Fibroblast of villous mesenchyme (primary cell): ENCODE results near the gene PKNOX1. TPM values are rescaled to one million over a fixed set of nuclear protein-coding genes. Genes with fewer than 3 reads are reported as not detected.
"Not testable (repeated sequence)": the region's sequence is repeated elsewhere in the genome, so short reads cannot be mapped to it uniquely, and the experiment has no call there.

Experiments used
- DNase-seq: peaks from one replicate; pipeline ENCODE4 v3.0.0-alpha.2; 2010; ENCODE audit warnings: low read depth
- H3K4me3 ChIP-seq: 2 replicates; pipeline ENCODE4 v1.5.1; 2011; ENCODE audit warnings: low read depth, mild to moderate bottlenecking, low read length
- total RNA-seq: library from RNA; depleted of rRNA; stranded (reverse); fragments of >200 nt; gene quantifications from 2 replicates; pipeline ENCODE4 v1.2.3, GENCODE V29; 2012
- TF ChIP-seq, protein P1 (sequence below): IDR thresholded peaks from 2 replicates; pipeline ENCODE4 v1.5.1; 2012; ENCODE audit warnings: low read depth, mild to moderate bottlenecking, low read length; ENCODE audit not compliant: insufficient read depth

PKNOX1 gene
- total RNA-seq, 1 donor: 16.8 TPM

DNA sequence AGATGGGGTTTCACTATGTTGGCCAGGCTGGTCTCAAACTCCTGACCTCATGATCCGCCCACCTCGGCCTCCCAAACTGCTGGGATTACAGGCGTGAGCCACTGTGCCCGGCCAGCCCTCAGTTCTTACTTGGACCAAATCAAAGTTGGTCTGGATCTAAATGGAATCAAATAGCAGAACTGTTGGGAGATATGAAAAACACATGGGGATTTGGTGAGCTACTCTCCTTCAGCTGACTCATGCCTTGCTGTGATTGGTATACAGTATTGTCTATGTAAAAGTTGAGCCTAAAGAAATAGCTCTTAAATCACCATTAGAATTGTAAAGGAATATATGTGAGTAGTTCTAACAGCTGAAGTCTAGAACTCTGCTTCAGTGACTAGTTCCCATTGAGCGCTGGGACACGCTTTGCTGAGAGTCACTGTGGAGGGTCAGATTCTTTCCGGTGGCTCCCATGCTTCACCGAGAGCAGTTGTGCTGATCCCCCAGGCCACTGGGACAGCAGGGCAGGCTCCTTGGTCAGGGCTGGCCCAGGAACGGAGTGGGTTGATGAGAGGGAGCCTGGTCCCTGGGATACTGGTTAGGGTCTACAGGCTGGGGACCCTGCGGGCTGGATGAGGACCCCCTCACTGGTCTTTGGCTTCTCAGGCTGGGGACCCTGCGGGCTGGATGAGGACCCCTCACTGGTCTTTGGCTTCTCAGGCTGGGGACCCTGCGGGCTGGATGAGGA lies 14.0 kb downstream of the PKNOX1 start:
- no peak overlapping the region for H3K4me3 ChIP-seq
- TF ChIP-seq, protein P1, sequence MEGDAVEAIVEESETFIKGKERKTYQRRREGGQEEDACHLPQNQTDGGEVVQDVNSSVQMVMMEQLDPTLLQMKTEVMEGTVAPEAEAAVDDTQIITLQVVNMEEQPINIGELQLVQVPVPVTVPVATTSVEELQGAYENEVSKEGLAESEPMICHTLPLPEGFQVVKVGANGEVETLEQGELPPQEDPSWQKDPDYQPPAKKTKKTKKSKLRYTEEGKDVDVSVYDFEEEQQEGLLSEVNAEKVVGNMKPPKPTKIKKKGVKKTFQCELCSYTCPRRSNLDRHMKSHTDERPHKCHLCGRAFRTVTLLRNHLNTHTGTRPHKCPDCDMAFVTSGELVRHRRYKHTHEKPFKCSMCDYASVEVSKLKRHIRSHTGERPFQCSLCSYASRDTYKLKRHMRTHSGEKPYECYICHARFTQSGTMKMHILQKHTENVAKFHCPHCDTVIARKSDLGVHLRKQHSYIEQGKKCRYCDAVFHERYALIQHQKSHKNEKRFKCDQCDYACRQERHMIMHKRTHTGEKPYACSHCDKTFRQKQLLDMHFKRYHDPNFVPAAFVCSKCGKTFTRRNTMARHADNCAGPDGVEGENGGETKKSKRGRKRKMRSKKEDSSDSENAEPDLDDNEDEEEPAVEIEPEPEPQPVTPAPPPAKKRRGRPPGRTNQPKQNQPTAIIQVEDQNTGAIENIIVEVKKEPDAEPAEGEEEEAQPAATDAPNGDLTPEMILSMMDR: no peak
- peak; percentile 63 for DNase-seq

DNA sequence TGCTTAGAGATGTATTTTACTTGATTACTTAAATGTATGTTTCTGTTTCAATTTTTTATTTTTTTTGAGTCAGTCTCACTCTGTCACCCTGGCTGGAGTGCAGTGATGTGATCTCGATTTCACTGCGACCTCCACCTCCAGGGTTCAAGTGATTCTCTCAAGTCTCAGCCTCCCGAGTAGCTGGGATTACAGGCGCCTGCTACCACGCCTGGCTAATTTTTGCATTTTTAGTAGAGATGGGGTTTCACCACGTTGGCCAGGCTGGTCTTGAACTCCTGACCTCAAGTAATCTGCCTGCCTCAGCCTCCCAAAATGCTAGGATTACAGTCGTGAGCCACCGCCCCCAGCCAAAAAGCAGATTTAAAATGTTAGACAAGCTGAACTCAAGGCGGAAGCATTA lies 15.0 kb downstream of the PKNOX1 start:
- not testable (repeated sequence) for H3K4me3 ChIP-seq, DNase-seq

DNA sequence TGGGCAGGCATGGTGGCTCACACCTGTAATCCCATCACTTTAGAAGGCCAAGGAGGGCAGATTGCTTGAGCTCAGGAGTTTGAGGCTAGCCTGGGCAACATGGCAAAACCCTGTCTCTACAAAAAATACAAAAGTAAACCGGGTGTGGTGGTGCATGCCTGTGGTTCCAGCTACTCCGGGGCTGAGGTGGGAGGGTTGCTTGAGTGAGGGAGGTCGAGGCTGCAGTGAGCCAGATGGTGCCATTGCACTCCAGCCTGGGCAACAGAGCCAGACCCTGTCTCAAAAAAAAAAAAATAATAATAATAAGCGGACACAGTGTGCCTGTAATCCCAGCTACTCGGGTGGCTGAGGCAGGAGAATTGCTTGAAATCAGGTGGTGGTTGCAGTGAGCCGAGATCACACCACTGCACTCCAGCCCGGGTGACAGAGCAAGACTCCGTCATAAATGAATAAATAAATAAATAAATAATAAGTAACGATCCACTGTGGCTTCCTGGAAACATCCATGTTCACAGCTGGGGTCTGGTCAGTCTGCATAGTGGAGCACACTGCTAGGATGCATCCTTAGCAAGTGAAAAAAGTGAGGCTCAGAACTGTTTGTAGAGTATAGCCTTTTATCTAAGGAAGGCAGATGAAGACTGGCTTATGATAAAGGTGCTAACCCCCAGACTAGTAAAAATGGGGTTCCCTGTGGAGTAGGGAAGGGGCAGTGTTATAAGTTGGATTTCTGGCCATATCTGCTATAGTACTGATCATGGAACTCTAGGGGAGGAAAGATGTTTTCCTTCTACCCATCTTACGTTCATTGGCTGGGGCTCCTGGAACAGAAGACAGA lies 15.7 kb downstream of the PKNOX1 start:
- TF ChIP-seq, protein P1: no peak
- DNase-seq: no peak
- H3K4me3 ChIP-seq: no peak overlapping the region

DNA sequence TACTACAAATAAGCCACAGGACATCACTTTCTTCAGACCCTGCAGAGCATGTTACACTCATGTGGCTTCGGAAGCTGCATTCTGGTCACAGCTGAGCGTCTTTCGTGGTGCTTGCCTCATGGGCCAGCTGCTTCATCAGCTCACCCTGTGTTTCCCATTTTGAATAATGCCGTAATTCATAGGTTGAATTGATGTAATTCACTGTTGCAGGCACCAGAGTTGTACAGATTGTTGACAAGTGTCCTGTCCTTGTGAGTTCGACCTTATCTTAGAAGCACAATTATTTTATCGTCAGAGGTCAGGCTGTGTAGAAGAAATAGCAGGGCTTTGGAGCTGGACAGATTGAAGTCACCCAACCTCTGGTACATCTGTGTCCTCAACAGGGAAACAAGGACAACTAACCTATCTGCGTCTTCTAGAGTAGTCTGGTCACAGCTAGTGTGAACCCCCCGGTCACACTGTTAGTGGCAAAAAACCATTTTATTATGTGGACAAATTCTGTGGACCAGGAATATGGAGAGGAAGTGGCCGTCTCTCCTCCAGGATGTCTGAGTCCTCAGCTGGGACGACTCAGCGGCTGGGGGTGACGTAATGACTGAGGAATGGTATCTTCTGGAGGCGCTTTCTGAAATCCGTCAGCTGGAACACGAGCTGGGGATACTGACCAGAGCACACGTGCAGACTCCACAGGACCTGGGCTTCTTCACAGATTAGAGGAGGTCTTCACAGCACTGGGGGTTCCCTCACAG lies 17.8 kb downstream of the PKNOX1 start:
- peak; percentile 98 for DNase-seq
- TF ChIP-seq, protein P1: no peak

DNA sequence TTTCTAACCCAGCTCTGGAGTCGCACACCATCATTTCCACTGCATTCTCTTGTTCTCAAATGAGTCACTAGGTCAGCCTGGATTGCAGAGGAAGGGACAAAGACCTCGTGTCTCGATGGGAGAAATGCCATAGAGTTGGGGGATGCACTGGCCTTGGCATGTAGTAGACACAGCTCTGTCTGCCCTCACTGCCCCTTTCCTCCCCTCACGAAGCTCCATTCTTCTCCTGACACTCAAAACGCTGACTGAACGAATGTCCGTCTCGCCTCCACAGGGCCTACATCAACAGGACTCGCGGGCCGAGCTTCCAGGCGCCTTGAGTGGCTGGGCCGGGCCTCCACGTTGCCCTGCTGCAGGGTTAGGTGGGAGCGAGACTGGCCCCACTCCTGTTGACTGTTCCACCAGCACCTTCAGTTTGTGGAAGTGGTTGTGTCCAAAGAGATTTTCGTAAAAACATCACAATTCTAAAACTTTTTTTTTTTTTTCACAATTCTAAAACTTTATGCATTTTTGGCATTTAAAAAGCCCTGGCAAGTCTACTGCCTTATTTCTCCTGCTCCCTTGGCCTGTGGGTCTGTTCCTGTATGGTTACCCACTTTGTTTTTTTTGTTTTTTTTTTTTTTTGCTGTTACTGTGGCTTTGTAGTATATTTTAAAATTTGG lies 18.8 kb downstream of the PKNOX1 start:
- H3K4me3 ChIP-seq: no peak overlapping the region
- DNase-seq: no peak
- TF ChIP-seq, protein P1: no peak

More for the DNA sequence above, 17.8 kb downstream of the PKNOX1 start:
- H3K4me3 ChIP-seq: no peak overlapping the region

DNA sequence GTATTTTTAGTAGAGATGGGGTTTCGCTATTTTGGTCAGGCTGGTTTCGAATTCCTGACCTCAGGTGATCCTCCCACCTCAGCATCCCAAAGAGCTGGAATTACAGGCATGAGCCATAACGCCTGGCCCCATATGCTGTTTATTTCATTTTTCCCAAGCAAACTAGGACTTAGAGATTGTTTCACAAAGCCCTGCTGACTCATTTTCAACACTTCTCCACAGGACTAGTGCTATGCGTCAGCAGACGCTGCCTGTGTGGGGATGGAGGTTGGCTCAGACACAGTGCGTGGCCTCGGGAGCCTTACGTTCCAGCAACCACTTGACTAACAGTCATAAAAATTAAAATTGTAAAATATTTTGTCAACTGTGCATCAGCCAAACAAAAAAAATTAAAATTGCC lies 22.7 kb downstream of the PKNOX1 start:
- no peak overlapping the region for H3K4me3 ChIP-seq
- peak; percentile 99 for DNase-seq
- TF ChIP-seq, protein P1: no peak

DNA sequence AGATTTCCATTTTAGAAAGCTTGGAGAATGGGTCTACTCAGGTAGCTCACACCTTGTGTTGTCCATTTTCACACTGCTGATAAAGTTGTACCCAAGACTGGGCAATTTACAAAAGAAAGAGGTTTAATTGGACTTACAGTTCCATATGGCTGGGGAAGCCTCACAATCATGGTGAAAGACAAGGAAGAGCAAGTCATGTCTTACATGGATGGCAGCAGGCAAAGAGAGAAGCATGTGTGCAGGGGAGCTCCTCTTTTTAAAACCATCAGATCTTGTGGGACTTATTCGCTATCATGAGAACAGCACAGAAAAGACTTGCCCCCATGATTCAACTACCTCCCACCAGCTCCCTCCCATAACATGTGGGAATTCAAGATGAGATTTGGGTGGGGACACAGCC lies 23.6 kb downstream of the PKNOX1 start:
- not testable (repeated sequence) for H3K4me3 ChIP-seq, DNase-seq

DNA sequence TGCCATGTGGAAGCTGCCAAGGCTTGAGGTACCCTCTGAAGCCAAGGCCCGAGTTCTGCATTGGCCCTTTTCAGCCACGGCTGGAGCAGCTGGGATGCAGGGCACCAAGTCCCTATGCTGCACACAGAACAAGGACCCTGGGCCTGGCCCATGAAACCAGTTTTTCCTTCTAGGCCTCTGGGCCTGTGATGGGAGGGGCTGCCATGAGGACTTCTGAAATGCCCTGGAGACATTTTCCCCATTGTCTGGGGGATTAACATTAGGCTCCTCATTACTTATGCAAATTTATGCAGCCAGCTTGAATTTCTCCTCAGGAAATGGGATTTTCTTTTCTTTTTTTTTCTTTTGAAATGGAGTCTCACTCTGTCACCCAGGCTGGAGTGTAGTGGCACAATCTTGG lies 24.8 kb downstream of the PKNOX1 start:
- not testable (repeated sequence) for H3K4me3 ChIP-seq, DNase-seq

DNA sequence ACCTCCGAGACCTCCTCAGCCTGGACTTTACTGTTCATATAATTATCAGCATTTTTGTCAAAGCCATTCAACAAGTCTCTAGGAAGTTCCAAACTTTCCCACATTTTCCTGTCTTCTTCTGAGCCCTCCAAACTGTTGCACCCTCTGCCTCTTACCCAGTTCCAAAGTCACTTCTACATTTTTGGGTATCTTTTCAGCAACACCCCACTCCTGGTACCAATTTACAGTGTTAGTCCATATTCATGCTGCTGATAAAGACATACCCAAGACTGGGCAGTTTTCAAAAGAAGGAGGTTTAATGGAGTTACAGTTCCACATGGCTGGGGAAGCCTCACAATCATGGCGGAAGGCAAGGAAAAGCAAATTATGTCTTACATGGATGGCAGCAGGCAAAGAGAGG lies 25.7 kb downstream of the PKNOX1 start:
- DNase-seq, H3K4me3 ChIP-seq: not testable (repeated sequence)
